ENCODE measurements around the gene RBM15B. TPM values are rescaled to one million over a fixed set of nuclear protein-coding genes. Genes with fewer than 3 reads are reported as not detected.
A peak's percentile ranks its signal among the peaks of the same experiment; 100 is the strongest.

The RBM15B gene
- total RNA-seq, 1 donor = 45.8 TPM

- DNase-seq (ENCODE audit: low read depth in 2 of 3, low spot score in 2 of 3) = peak in 2 of 3 donors; percentile 22 to 40
Measured at GRCh38 chr3:51391566-51392354, 675 bp downstream of the RBM15B start.

GRCh38 chr3:51392355-51393133, 1.5 kb downstream of the RBM15B start:
- no peak for DNase-seq (ENCODE audit: low read depth in 2 of 3, low spot score in 2 of 3)

GRCh38 chr3:51393134-51393495, 2.0 kb downstream of the RBM15B start:
- DNase-seq (ENCODE audit: low read depth in 2 of 3, low spot score in 2 of 3) = no peak

- DNase-seq (ENCODE audit: low read depth in 2 of 3, low spot score in 2 of 3) = no peak
Measured at GRCh38 chr3:51393564-51393963, 2.5 kb downstream of the RBM15B start.

GRCh38 chr3:51394541-51394940, 3.5 kb downstream of the RBM15B start:
- DNase-seq (ENCODE audit: low read depth in 2 of 3, low spot score in 2 of 3) = no peak

GRCh38 chr3:51395493-51396213, 4.6 kb downstream of the RBM15B start:
- DNase-seq (ENCODE audit: low read depth in 2 of 3, low spot score in 2 of 3) = no peak

- DNase-seq (ENCODE audit: low read depth in 2 of 3, low spot score in 2 of 3) = no peak
Measured at GRCh38 chr3:51396401-51396800, 5.3 kb downstream of the RBM15B start.

- no peak for DNase-seq (ENCODE audit: low read depth in 2 of 3, low spot score in 2 of 3)
Measured at GRCh38 chr3:51397392-51397791, 6.3 kb downstream of the RBM15B start.

GRCh38 chr3:51398595-51399310, 7.7 kb downstream of the RBM15B start:
- DNase-seq (ENCODE audit: low read depth in 2 of 3, low spot score in 2 of 3) = no peak

- DNase-seq (ENCODE audit: low read depth in 2 of 3, low spot score in 2 of 3) = no peak
Measured at GRCh38 chr3:51400166-51400565, 9.1 kb downstream of the RBM15B start.

GRCh38 chr3:51401735-51402134, 10.7 kb downstream of the RBM15B start:
- DNase-seq (ENCODE audit: low read depth in 2 of 3, low spot score in 2 of 3) = peak in 1 of 3 donors; percentile 38

GRCh38 chr3:51403675-51404074, 12.6 kb downstream of the RBM15B start:
- DNase-seq (ENCODE audit: low read depth in 2 of 3, low spot score in 2 of 3) = no peak

- DNase-seq (ENCODE audit: low read depth in 2 of 3, low spot score in 2 of 3) = no peak
Measured at GRCh38 chr3:51408021-51408420, 16.9 kb downstream of the RBM15B start.

- no peak for DNase-seq (ENCODE audit: low read depth in 2 of 3, low spot score in 2 of 3)
Measured at GRCh38 chr3:51408813-51409212, 17.7 kb downstream of the RBM15B start.

GRCh38 chr3:51422211-51422610, 31.1 kb downstream of the RBM15B start:
- no peak for DNase-seq (ENCODE audit: low read depth in 2 of 3, low spot score in 2 of 3)

GRCh38 chr3:51426921-51427320, 35.8 kb downstream of the RBM15B start:
- no peak for DNase-seq (ENCODE audit: low read depth in 2 of 3, low spot score in 2 of 3)

GRCh38 chr3:51429138-51429537, 38.1 kb downstream of the RBM15B start:
- no peak for DNase-seq (ENCODE audit: low read depth in 2 of 3, low spot score in 2 of 3)

GRCh38 chr3:51434110-51434509, 43.0 kb downstream of the RBM15B start:
- DNase-seq (ENCODE audit: low read depth in 2 of 3, low spot score in 2 of 3) = no peak

- DNase-seq (ENCODE audit: low read depth in 2 of 3, low spot score in 2 of 3) = peak; percentile 18 to 78 (median 54)
Measured at GRCh38 chr3:51434746-51435327, 43.8 kb downstream of the RBM15B start.

GRCh38 chr3:51436998-51437639, 46.0 kb downstream of the RBM15B start:
- DNase-seq (ENCODE audit: low read depth in 2 of 3, low spot score in 2 of 3) = no peak
